Activated CD4-positive, alpha-beta T cell treated with anti-CD3 and anti-CD28 coated beads, Interleukin-2, amount 10 ng/mL, durations not matched to agents 24 days and 14 days (primary cell): ENCODE results near the gene PITX3. TPM values are rescaled to one million over a fixed set of nuclear protein-coding genes. Genes with fewer than 3 reads are reported as not detected.

Experiments
- DNase-seq: peaks from one replicate; pipeline ENCODE4 v3.0.0; 2022
- H3K27ac Mint-ChIP-seq: one replicate; pipeline ENCODE4 v1.8.0; 2022; ENCODE audit warnings: mild to moderate bottlenecking, mixed read lengths
- H3K27me3 Mint-ChIP-seq: one replicate; pipeline ENCODE4 v1.8.0; 2022; ENCODE audit warnings: mixed read lengths
- H3K36me3 Mint-ChIP-seq: one replicate; pipeline ENCODE4 v1.8.0; 2022; ENCODE audit warnings: low read depth, mild to moderate bottlenecking, mixed read lengths
- H3K4me1 Mint-ChIP-seq: one replicate; pipeline ENCODE4 v1.8.0; 2021; ENCODE audit warnings: mixed read lengths
- H3K4me3 Mint-ChIP-seq: one replicate; pipeline ENCODE4 v1.8.0; 2022; ENCODE audit warnings: mild to moderate bottlenecking, moderate library complexity, mixed read lengths
- H3K9me3 Mint-ChIP-seq: one replicate; pipeline ENCODE4 v1.8.0; 2021; ENCODE audit warnings: mixed read lengths
- intact Hi-C: fragments of 100-400 bp; cut with micrococcal nuclease; formaldehyde crosslinking; loops from one replicate; pipeline ENCODE4 v1.15.1; 2023
- total RNA-seq: library from RNA; stranded (reverse); gene quantifications from 2 replicates; pipeline ENCODE4 v1.2.3, GENCODE V29; 2022

Gene PITX3
- 0.54 and 0.86 TPM in 2 replicates for total RNA-seq

DNA sequence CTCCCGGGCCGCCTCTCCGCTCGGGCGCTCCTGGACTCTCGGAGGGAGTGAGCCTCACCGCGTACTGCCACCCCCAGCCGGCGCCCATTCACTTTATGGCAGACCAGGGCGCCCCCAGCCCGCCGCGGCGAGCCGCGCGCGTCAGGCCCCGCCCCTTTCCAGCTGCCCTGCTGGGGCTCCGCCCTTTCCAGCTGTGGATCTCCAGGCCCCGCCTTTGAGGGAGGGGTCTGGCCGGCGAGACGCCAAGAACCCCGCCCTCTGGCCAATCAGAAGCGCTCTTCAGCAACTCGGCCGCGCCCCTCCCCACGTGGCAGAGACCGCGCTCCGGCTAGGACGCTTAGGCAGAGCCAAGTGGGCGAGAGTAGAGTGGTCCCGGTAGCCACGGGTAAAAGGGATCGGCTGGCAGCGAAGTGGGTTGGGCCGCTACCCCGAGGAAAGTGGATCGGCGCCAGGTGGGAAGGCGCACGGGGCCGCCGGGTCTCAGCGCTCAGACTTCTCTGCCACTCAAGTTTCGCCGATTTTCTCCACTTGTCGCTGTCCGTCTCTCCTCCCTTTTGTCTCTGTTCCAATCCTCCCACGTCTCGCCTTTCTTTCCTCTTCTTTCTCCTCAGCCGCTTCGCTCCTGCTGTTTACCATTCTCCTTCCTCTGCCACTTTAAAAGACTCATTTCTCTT, at the start of gene PITX3:
TSS of gene PITX3 (minus strand) at position 69 of the 674 bp plus-strand sequence. CDS start 9,432 bp downstream, outside the sequence.
- Mint-ChIP-seq H3K9me3 (no peaks in the 10 kb centered on the region), H3K27ac (peak within 1 kb of the TSS; percentile 14), H3K27me3 (peaks cover 45% of the 10 kb centered on the region), H3K4me1 (peaks cover 21% of the 10 kb centered on the region), H3K4me3 (peak within 1 kb of the TSS; percentile 86), H3K36me3 (peaks cover 5% of the 10 kb centered on the region)
- intact Hi-C loops, result loop anchor here (1.0 to 2.0 kb wide), 2 partner anchors 10 to 261 kb away; partner anchors contain the start of genes ACTR1A and SUFU
- DNase-seq, result peak; percentile 98

DNA sequence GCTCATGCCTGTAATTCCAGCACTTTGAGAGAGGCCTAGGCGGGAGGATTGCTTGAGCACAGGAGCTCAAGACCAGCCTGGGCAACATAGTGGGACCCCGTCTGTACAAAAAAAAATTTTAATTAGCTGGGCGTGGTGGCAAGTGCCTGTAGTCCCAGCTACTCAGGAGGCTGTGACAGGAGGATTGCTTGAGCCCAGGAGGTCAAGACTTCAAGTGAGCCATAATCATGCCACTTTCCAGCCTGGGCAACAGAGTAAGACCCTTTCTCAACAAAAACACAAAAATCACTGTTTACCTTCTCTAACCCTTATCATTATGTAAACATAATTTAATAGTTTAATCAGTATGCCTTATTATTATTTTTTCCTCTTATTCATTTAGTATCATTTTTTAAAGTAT, 48.5 kb upstream of the PITX3 start:
- intact Hi-C loops, result no loop called here
- no peak overlapping the region for H3K27ac Mint-ChIP-seq
- no peak for DNase-seq
- peaks cover 21% of the 10 kb centered on the region for H3K36me3 Mint-ChIP-seq
- peaks cover 32% of the 10 kb centered on the region for H3K4me1 Mint-ChIP-seq
- no peaks in the 10 kb centered on the region for H3K27me3 Mint-ChIP-seq
- H3K9me3 Mint-ChIP-seq, result no peaks in the 10 kb centered on the region
- H3K4me3 Mint-ChIP-seq, result no peak overlapping the region

DNA sequence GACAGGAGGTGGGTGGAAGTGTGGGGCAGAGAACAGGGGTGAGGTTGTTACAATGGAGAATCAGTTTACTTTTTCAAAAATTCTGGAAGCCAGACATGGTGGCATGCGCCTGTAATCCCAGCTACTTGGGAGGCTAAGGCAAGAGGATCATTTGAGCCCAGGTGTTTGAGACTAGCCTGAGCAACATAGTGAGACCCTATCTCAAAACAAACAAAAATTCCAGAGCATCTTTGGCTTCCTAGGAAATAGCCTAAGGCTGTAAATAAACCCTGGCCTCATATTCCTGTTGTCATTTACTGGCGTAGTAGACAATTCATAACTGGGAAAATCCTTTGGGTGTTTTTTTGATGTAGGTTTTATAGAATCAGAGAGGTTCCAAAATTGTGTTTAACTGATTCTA, 48.0 kb upstream of the PITX3 start:
- no peaks in the 10 kb centered on the region for H3K27me3 Mint-ChIP-seq
- no peak overlapping the region for H3K4me3 Mint-ChIP-seq
- no peak for DNase-seq
- H3K27ac Mint-ChIP-seq, result no peak overlapping the region
- intact Hi-C loops, result no loop called here
- peaks cover 35% of the 10 kb centered on the region for H3K4me1 Mint-ChIP-seq
- no peaks in the 10 kb centered on the region for H3K9me3 Mint-ChIP-seq
- peaks cover 21% of the 10 kb centered on the region for H3K36me3 Mint-ChIP-seq

DNA sequence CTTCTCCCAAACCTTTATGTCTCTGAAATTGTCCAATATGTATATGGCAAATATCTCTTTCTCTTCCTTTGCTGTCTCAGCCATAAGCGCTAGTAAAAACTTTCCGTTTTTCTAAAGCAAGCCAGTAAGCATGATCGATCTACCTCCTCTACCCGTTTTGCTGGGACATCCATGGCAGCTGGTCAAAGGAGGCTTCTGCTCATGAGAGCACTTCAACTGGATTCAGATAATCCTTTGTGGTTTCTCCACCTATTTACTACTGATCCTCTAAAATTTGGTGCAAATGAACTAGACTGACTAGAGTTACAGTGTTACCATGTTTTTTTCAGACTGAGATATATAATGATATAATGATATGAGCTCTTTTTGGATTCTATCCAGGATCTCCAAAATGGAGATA, 46.7 kb upstream of the PITX3 start:
- Mint-ChIP-seq H3K27me3 (no peaks in the 10 kb centered on the region), H3K9me3 (no peaks in the 10 kb centered on the region), H3K27ac (peak overlapping the region; percentile 11), H3K4me3 (no peak overlapping the region), H3K36me3 (peaks cover 22% of the 10 kb centered on the region), H3K4me1 (peaks cover 47% of the 10 kb centered on the region)
- no peak for DNase-seq
- intact Hi-C loops, result no loop called here

DNA sequence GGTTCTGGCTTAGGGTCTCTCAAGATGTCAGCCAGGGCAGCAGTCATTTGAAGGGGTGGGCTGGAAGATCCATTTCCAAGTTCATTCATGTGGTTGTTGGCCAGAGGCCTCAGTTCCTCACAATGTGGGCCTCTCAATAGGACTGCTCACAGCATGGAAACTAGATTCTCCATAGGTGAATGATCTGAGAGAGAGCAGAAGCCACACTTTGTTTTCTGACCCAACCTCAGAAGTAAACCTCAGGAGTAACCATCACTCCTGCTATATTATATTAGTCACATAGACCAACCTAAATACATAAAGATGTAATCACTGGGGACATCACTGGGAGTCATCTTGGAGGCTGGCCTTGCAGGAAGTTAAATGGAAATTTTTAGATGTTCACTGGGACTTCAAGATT, 46.2 kb upstream of the PITX3 start:
- DNase-seq, result no peak
- peaks cover 52% of the 10 kb centered on the region for H3K4me1 Mint-ChIP-seq
- peaks cover 24% of the 10 kb centered on the region for H3K36me3 Mint-ChIP-seq

DNA sequence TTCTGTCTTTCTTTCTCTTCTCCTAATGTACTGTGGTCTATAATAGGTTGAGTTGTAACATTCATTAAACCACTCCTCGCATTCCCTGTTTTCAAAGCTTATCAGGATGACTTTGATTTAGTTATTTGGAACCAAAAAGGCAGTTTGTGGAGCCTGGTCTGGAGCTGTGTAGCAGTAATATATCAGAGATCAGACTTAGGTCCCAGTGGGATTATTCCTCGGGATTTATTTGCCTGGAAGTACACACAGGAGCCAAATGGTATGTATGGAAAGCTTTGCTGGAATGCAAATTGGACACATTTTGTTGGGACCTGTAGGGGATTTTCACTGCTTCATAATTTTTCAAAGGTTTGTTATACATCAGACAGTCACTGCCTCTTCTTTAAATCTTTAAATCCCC, 44.9 kb upstream of the PITX3 start:
- no peaks in the 10 kb centered on the region for H3K9me3 Mint-ChIP-seq
- H3K4me3 Mint-ChIP-seq, result no peak overlapping the region
- peak overlapping the region; percentile 47 for H3K27ac Mint-ChIP-seq
- no peak for DNase-seq
- intact Hi-C loops, result no loop called here
- no peaks in the 10 kb centered on the region for H3K27me3 Mint-ChIP-seq
- peaks cover 54% of the 10 kb centered on the region for H3K4me1 Mint-ChIP-seq
- peaks cover 20% of the 10 kb centered on the region for H3K36me3 Mint-ChIP-seq

More for the DNA sequence above, 46.2 kb upstream of the PITX3 start:
- Mint-ChIP-seq H3K27ac (peak overlapping the region; percentile 76), H3K4me3 (no peak overlapping the region), H3K9me3 (no peaks in the 10 kb centered on the region), H3K27me3 (no peaks in the 10 kb centered on the region)
- intact Hi-C loops, result no loop called here

DNA sequence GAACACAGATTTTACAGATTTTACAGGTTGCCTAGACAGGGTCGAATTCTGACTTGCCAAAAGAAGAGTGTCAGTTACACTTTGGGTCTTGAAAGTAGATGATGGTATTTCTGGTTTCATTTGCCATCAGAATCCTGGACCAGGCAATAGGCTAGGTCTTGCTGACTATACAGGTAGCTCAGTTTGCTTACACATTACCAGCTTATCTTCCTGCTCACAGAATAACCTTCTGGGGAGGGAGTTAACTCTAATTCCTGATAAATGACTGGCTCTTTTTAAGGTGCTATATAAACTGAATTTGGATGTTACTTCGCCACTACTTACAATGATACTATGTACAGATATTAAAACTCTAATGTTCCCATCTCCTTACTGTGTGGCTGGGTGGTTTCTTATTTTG, 43.8 kb upstream of the PITX3 start:
- Mint-ChIP-seq H3K9me3 (no peaks in the 10 kb centered on the region), H3K4me1 (peaks cover 62% of the 10 kb centered on the region), H3K27me3 (no peaks in the 10 kb centered on the region), H3K36me3 (peaks cover 24% of the 10 kb centered on the region), H3K27ac (peak overlapping the region; percentile 62), H3K4me3 (peak overlapping the region; percentile 29)
- intact Hi-C loops, result loop anchor here (1.0 kb wide), 1 partner anchor 38 kb away; no protein-coding TSS in a partner anchor
- no peak for DNase-seq

DNA sequence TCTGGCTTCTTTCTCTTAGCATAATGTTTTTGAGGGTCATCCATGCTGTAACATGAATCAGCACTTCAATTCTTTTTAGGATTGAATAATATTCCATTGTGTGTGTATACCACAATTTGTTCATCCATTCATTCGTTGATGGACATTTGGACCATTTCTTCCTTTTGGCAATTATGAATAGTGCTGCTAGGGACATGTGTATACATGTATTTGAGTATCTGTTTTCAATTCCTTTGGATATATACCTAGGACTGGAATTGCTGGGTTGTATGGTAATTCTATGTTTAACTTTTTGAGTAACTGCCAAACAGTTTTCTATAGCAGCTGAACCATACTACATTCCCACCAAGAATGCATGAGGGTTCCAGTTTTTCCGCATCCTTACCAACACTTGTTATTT, 43.2 kb upstream of the PITX3 start:
- Mint-ChIP-seq H3K4me1 (peaks cover 68% of the 10 kb centered on the region), H3K27me3 (no peaks in the 10 kb centered on the region), H3K9me3 (no peaks in the 10 kb centered on the region), H3K4me3 (peak overlapping the region; percentile 44), H3K36me3 (peaks cover 24% of the 10 kb centered on the region), H3K27ac (peak overlapping the region; percentile 80)
- intact Hi-C loops, result loop anchor here (5.0 kb wide), 2 partner anchors 52 to 53 kb away; no protein-coding TSS in a partner anchor
- no peak for DNase-seq

DNA sequence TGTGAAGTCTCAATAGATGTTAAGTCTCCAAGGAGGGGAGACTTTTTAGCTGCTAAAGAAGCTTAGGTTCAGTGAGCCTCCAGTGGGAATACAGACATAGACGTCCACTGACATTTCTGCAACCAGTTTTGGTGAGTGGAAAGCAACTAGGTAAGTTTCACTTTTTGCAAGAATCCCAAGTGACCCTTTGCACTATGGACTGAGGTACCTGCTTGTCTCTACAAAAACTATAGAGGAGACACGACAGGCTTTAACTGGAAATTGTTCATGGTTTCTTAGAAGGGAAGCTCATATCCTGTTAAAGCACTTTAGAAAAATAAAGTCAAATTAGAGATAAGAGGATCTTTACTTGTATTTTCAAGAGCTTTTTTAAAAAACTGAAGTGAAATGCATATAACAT, 42.6 kb upstream of the PITX3 start:
- no peaks in the 10 kb centered on the region for H3K27me3 Mint-ChIP-seq
- peak; percentile 63 for DNase-seq
- peaks cover 22% of the 10 kb centered on the region for H3K36me3 Mint-ChIP-seq
- H3K9me3 Mint-ChIP-seq, result no peaks in the 10 kb centered on the region
- H3K4me3 Mint-ChIP-seq, result peak overlapping the region; percentile 44
- peak overlapping the region; percentile 80 for H3K27ac Mint-ChIP-seq
- intact Hi-C loops, result loop anchor here (2.0 to 5.0 kb wide), 3 partner anchors 15 to 53 kb away; no protein-coding TSS in a partner anchor
- peaks cover 67% of the 10 kb centered on the region for H3K4me1 Mint-ChIP-seq

DNA sequence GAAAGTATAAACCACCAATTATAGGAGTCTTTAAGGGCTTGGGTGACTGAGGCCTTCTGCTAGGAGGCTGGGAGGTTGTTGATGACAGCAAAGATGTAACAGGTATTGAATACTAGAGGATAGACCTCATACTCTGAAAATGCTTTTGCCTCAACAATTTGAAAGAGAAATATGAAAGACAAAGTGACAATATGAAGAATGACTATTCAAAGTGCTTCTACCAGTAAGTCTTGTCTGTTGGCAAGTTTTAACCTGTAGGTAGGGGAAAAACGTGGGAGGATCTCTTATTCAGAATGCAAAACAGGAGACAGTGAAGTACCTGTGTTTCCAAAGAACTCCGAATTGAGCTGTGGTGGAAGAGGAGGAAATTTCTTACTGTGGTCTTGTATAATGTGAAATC, 42.2 kb upstream of the PITX3 start:
- no peaks in the 10 kb centered on the region for H3K27me3 Mint-ChIP-seq
- intact Hi-C loops, result loop anchor here (2.0 to 5.0 kb wide), 3 partner anchors 15 to 54 kb away; no protein-coding TSS in a partner anchor
- H3K4me3 Mint-ChIP-seq, result peak overlapping the region; percentile 44

DNA sequence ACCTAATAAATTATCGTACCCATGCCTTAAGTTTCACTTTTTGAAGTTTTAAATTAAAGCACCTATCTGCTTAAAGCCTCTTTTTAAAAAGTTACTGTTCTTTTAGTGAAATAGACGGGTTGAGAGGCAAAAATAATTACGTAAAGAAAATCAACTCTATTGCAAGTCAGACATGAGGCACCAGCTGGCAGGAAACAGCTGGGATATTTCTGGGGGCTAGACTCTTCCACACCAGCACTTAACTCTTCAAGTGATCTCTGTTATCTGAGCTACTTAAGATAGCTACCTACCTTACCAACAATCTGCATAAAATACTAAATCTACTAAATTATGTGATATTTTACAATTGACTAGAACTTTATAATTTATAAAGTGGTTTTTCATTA, 39.8 kb upstream of the PITX3 start:
- intact Hi-C loops, result loop anchor here (5.0 kb wide), 2 partner anchors 49 to 56 kb away; no protein-coding TSS in a partner anchor
- Mint-ChIP-seq H3K27me3 (no peaks in the 10 kb centered on the region), H3K27ac (no peak overlapping the region), H3K9me3 (no peaks in the 10 kb centered on the region), H3K36me3 (peaks cover 20% of the 10 kb centered on the region), H3K4me3 (peak overlapping the region; percentile 68), H3K4me1 (peaks cover 56% of the 10 kb centered on the region)
- DNase-seq, result no peak

More for the DNA sequence above, 42.2 kb upstream of the PITX3 start:
- peak overlapping the region; percentile 80 for H3K27ac Mint-ChIP-seq
- no peak for DNase-seq
- peaks cover 26% of the 10 kb centered on the region for H3K36me3 Mint-ChIP-seq
- no peaks in the 10 kb centered on the region for H3K9me3 Mint-ChIP-seq
- H3K4me1 Mint-ChIP-seq, result peaks cover 69% of the 10 kb centered on the region

DNA sequence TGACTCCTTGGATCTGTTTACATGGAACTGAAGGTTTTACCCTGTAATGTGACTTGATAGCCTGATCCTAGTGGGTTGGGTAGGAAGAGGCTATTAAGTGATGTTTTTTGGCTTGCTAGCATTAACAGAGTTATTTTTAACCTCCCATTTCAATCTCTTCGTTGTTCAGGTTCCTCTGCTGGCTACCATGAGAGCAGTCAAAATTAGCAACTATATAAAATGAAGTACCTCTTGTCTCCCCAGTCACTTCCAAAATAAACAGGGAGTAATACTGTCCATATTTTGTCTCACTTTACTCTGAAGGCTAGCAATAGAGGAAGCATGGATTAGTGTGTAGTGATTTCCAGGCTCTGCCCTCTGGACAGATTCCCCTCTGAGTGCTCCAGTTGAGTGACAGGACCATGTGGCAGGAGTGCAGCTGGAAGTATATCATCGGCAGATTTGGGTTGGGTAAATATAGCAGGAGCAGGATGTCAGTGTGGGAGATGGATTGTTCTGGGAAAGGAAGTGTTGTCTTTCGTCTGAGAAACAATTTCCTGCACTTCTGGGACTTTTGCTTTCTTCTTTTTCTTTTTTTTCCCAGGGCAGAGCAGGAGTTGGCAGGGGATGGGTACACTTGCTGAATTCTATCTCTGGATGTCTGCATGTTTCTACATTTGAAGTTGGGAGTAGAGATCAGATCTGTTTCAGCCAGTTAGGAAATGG, 39.2 kb upstream of the PITX3 start:
- Mint-ChIP-seq H3K9me3 (no peaks in the 10 kb centered on the region), H3K4me1 (peaks cover 51% of the 10 kb centered on the region), H3K27me3 (no peaks in the 10 kb centered on the region), H3K27ac (peak overlapping the region; percentile 77), H3K36me3 (peaks cover 17% of the 10 kb centered on the region), H3K4me3 (peak overlapping the region; percentile 68)
- intact Hi-C loops, result loop anchor here (5.0 kb wide), 2 partner anchors 48 to 57 kb away; no protein-coding TSS in a partner anchor
- DNase-seq, result no peak

DNA sequence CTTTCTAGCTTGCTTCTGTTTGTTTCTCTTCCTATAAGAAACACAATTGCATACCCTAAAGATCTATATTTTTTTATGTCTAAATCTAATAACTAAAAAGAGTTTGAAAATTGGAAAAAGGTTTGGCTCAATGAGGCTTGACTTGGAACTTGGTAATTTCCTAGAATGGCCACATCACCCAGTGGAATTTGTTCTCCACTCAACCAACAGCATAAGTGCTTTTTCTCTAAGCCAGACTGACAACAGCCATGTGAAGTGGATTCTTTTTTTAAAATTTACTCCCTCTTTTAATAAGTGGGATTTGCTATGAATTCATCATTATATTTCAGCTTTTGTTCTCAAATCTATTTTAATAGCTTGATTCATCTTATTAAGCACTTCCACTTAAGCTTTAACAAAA, 37.8 kb upstream of the PITX3 start:
- intact Hi-C loops, result no loop called here
- H3K4me1 Mint-ChIP-seq, result peaks cover 38% of the 10 kb centered on the region
- H3K27me3 Mint-ChIP-seq, result no peaks in the 10 kb centered on the region
- H3K9me3 Mint-ChIP-seq, result no peaks in the 10 kb centered on the region
- H3K36me3 Mint-ChIP-seq, result peaks cover 17% of the 10 kb centered on the region
- DNase-seq, result no peak
- no peak overlapping the region for H3K27ac Mint-ChIP-seq
- H3K4me3 Mint-ChIP-seq, result no peak overlapping the region

DNA sequence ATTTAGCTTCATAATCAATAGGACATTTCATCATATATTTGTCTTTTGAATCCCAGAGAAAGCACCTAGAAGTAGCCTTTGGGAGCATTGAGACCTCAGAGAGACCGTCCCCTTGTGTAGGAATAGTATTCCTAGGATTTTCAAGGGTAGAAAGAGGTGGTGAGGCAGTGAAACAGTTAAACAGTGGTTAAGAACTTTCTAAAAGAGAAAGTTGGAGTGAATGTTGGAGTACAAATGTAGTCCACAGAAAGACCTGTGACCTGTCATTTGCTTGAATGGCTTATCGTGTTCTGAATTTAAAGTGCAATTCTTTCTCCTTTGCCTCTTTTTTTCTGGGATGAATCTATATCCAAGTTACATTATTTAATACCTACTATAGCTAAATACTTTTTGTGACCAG, 34.0 kb upstream of the PITX3 start:
- Mint-ChIP-seq H3K4me1 (peaks cover 16% of the 10 kb centered on the region), H3K36me3 (peaks cover 12% of the 10 kb centered on the region), H3K9me3 (no peaks in the 10 kb centered on the region)

More for the DNA sequence above, 34.0 kb upstream of the PITX3 start:
- no peaks in the 10 kb centered on the region for H3K27me3 Mint-ChIP-seq
- intact Hi-C loops, result no loop called here
- H3K27ac Mint-ChIP-seq, result no peak overlapping the region
- no peak overlapping the region for H3K4me3 Mint-ChIP-seq
- no peak for DNase-seq
